Astrocyte of the hippocampus (primary cell): ENCODE results near the gene CFAP58.

Experiments used
- DNase-seq: peaks from one replicate; pipeline ENCODE4 v3.0.0; 2011; ENCODE audit warnings: low read depth, low spot score

CFAP58 gene, protein sequence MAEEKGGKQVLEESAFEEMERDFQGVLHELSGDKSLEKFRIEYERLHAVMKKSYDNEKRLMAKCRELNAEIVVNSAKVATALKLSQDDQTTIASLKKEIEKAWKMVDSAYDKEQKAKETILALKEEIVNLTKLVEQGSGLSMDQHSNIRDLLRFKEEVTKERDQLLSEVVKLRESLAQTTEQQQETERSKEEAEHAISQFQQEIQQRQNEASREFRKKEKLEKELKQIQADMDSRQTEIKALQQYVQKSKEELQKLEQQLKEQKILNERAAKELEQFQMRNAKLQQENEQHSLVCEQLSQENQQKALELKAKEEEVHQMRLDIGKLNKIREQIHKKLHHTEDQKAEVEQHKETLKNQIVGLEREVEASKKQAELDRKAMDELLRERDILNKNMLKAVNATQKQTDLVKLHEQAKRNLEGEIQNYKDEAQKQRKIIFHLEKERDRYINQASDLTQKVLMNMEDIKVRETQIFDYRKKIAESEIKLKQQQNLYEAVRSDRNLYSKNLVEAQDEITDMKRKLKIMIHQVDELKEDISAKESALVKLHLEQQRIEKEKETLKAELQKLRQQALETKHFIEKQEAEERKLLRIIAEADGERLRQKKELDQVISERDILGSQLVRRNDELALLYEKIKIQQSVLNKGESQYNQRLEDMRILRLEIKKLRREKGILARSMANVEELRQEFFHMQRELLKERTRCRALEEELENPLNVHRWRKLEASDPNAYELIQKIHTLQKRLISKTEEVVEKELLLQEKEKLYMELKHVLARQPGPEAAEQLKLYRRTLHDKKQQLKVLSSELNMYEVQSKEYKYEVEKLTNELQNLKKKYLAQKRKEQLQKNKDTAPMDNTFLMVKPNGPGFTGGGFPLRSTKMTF

DNA sequence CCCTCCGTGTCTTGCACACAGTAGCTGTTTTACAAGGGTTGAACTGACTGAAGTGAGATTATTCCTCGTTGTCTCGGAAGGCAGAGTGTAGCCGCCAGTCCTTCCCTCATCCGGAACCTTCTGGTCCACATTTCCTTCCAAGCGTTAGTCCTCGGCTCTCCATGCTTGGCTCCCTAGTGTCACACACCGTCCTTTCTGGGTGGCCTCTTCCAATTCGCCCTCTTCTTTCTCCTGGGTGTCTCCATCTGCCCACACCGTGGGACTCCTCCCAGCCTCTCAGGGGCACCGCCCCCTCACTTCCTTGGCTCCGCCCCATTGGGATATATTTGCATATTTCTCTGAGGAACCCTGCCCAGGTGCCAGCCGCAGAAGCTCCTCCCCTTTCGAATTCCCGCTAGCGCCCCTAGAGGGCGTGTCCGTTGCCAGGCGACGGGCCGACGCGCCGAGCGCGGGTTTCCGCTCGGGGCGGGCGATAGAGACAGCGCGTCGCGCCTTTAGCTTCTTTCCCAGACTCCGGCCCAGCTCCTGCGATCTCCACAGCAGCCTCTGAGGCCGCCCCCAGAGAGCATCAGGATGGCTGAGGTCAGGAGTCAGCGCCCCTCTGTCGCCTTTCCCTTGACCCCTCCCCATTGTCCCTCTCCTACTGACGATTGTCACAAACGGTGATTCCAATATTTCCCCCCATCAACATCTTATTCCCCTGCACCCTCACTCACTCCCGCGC is at the start of gene CFAP58:
Gene CFAP58 (plus strand): TSS at position 509 of the 724 bp plus-strand sequence. CDS start 65 bp downstream, at position 574.
- peak; percentile 95 for DNase-seq

DNA sequence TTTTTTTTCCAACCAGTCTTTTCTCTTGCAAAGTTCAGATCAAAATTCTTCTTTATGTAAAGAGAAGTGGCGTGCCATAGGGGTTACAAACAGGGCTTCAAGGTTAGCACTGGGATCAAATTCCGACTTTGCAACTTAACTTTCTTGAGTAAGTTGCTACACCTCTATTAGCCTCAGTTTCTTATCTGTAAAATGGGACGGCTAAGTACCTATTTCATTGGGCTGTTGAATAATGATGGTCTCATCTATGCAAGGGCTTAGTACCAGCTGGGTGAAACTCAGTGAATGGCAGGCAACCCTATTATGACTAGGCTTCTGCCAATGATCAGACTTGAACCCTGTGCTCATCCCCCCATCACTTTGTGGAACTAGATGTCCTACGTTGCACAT is 49.3 kb upstream of the CFAP58 start:
- DNase-seq: no peak

DNA sequence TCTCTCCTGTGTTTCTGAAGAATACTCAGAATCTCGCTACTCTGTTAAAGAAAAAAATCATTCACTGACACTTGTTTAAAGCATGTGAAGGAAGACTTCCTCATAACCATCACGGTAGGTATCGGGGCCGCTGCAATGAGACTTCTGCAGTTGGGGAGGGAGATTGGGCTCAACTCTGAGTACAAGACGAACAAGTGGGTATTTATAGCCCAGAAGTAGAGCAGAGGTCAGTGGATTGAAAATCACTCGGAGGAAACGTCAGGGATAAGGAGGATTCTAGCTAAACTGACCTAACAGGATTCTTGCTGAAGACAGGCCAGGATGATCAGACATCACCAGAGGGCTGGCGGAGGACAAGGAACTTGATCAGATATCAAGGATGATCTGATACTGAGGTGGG is 48.7 kb upstream of the CFAP58 start:
- DNase-seq: no peak

DNA sequence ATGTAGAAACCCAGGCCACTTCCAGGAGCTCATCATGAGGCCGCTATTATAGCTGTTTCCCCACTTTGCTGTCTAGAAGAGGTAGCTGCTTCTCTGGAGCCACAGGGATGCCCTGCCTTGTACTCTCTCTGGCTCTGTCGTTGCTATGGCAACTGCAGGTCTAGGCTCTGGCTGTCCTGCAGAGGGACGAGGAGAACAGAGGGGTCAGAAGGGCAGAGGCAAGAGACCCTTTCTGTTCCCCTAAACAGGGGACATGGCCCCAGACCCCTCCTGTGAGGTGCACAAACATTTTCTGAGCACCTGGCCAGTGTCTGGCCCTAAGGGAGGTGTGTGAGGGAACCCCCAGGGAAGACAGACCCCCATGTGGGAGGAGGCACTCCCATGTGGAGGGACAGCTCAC is 46.7 kb upstream of the CFAP58 start:
- no peak for DNase-seq

DNA sequence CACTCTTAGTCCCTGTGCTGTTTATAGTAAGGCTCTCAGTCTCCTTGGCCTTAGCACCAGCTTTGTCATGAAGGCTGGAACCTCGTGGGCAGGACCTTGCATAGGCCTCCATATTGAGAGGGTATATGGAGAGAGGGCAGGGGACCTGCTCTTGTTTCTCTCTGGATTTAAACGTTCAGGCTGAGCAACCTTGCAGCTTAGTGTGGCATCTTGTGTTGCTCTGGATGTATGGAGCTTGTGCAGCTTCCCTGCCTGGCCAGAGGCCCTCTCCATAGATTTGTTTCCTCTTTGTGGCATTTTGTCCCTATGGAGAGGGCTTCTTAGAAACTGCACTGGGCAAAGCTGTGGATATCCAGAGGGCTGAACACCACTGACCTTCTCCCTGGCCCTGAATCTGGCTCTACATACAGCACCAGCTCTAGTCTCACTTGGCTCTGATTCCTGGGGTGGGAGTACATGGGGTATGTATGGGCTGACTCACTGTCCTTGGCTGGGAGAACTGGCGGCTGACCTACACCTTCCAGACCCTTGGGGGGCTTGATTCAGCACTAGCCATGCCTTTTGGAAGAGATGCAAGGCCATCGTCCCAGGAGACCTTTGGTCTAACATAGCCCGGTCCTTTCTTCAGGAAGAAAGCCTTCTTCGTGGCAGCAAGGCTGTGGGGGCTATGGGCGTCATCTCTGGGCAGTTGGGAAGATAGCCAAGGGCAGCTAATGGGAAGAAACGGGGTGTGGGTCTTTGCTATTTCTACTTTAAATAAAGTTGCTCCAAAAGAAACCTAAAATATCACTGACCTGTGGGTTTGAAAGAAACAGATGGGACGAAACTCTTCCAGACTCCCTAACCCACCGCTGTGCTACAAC is 45.8 kb upstream of the CFAP58 start:
- no peak for DNase-seq

DNA sequence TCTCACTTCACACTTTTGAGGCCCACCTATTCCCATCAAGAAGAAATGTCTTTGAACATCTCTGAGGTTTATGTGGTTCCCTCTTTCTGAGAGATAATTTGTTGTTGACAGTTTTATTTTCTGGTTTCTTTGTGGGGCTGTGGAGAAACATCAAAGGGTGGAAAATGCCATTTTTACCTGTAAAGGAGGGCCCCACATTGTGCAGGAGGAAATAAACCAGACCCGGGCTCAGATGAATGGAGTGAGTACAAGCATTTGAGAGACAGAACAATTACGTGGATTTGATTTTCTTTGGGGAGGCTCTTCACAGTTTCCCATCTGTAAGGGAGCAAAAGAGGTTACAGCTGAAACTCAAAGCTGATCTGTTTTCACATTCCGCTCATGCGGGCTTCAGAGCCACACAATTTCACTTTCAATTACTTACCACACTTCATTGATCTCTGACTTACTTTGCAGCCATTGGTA is 45.2 kb upstream of the CFAP58 start:
- DNase-seq: no peak

DNA sequence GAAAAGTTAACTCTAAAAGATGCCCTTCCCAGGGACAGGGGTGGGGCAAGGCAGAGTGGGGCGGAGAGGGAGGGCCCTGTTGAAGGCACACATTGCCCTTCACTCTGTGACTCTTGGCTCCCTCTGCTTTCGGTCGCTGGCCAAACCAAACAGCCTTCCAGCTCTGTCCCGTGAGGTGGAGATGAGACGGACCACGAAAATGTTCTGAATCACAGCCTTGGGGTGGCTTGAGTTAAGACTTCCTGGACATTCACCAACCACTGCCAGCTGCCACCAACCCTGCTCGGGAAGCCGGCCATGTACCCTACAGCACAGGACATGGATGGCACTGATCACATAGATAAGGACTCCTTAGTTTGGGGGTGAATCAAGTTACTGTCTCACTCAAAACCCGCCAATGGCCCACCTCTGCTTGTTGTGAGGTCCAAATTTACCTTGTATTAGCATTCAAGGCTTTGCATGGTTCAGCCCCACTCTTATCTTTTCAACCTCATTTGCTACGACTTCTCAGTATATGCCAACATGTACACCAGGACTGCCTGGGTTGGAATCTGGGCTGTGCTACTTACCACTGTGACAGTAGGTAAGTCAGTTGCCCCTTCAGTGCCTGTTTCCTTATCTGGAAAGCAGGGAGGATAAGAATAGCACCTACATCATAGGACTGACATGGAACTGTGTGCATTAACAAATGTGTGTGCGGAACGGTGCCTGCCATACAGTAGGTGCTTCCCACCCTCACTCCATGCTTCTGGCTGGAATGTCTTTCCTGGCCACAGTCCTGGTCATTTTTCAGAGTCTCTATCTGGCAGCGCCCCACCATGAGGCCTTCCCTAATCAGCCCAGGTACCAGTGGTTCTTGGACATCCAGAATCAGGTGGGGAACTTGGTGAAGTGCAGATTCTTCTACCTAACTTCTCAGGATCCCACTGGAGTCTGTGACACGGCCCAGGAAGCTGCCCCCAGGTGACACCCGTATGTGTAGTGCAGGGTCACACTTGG is 43.4 kb upstream of the CFAP58 start:
- peak; percentile 87 for DNase-seq

DNA sequence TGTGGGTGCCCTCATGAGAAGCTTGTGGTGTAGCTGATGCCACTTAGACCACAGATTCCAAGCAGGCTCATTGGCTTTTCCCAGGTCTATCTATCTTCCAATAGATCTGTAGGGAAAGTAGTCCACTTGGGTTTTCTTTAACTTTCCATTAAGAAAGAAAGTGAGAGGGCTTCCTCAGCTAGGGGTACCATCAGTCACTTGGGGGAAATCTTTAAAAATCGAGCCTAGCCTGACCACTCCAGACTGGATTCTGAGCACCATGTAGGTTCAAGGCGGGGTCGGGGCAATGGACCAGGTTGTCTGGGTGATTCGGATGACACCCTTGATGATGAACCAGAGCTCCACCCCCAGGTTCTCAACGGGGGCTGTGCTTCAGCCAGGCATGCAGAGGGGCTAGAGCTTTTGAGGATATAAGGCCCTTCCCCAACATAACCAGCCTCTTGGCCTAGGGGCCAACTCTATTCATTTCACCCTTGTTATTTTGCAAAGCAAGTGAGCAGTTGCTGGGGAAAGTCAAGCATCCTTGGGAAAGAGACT is 42.4 kb upstream of the CFAP58 start:
- no peak for DNase-seq

- no peak for DNase-seq
Observed at GRCh38 chr10:104314591-104315485, 38.8 kb upstream of the CFAP58 start.

DNA sequence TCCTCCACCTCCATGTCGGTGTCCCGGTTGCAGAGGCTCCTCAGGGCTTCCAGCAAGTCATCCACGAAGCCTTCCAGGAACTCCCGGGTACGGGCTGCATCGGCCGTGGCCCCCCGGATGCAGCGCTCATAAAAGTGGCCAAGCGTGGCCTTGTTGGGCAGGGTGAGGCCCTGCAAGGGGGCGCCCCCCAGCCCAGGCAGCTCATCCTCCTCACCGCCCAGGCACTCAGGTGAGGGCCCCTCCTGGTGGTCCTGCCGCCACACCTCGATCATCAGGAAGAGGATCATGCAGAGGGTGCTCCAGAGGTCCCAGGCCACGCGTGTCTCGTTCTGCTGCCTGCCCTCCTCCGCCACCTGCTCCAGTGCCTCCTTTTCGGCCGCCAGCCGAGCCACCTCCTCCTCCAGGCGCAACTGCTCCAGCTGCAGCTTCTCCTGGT is 38.1 kb upstream of the CFAP58 start:
- no peak for DNase-seq

DNA sequence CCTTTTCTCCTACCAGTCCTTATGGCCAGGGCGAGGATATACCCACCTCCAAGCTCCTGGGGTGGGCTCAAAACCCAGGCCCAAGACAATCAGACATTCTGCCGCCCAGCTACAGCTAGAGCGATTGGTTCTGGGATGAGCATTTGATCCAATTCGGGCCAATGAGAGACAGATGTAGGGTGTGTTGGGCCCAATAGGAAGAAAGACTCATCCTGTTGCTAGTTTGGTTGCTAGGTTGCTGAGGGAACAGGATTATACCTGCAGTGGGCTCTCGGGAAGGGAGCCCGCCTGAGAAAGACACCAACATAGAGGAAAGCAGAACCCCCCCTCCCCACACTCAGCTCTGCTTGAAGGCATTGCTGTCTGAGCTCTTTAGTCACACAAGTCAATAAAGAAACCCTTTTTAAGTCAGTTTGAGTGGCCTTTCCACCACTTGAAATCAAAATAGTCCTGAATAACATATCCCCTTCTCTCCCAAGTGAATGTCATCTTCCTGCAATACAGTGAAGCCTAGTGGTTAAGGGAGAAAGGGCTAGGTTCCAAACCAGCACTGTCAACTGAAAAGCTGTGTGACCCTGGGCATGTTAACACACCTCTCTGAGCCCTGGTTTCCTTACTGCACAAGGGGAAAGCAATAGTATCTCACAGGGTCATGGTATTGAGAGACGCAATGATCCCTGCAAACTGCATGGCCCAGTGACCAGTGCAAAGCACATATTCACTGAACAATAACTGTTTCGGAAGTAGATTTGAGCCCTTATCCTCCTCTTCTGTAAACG is 37.1 kb upstream of the CFAP58 start:
- no peak for DNase-seq

DNA sequence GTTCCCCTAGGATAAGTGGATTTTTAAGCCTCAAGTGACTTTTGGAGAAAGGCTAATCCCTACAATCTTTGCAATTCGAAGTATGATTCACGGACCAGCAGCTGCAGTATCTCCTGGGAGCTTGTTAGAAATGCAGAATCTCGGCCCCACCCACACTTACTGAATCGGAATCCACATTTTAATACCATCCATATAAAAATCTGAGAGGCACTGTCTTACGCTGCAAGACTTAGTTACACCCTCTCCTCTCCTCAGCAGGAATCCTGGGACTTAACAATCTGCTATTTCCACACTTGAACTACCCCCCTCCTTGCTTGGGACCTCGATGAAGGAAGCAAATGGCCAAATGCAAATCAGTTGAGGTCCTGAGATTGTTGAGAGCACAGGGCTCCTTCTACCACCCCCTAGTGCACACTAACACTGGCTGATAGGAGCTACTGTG is 36.3 kb upstream of the CFAP58 start:
- no peak for DNase-seq

DNA sequence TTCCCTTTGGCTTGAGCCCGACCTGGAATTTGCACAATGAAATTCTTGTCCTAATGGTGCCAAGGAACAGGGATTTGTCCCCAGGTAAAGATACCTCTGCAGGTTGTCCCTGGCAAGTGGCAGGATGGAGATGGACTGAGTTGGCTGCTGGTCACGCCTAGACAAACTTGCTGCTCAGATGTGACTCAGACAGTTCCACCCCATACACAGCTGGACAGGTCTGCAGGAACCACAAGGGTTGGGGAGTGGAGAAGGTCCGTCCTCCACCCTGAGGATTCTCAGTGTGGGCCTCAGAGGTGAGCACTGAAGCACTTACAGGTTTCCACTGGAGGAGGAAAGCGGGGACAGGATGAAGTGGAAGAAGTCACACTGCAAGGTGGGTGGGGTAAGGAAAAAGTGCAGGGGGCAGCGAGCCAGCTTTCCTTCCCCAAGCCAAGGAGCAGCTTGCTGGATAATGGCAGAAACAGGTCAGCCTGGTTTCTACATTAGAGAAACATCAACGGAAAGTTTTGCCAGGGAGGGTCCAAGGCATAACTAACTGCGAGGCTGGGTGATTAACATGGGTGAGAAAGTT is 35.8 kb upstream of the CFAP58 start:
- no peak for DNase-seq

DNA sequence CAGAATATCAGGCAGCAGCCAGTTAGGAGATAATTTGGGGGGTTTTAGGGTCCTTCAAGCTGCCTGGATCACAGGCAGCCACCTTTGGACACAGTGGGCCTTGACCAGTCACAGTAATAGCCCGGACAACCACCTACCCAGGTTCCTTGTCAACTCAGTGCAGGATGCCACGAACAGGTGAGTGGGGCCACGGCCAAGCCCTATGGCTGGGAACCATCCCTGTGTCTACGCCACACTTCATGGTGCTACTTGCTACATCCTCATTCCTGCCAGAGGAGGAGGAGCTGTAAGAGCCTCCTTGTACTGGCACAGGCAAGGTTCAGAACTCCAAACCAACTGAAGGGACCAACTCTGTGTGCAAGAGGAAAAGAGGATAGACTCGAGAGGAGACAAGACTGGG is 35.3 kb upstream of the CFAP58 start:
- no peak for DNase-seq

DNA sequence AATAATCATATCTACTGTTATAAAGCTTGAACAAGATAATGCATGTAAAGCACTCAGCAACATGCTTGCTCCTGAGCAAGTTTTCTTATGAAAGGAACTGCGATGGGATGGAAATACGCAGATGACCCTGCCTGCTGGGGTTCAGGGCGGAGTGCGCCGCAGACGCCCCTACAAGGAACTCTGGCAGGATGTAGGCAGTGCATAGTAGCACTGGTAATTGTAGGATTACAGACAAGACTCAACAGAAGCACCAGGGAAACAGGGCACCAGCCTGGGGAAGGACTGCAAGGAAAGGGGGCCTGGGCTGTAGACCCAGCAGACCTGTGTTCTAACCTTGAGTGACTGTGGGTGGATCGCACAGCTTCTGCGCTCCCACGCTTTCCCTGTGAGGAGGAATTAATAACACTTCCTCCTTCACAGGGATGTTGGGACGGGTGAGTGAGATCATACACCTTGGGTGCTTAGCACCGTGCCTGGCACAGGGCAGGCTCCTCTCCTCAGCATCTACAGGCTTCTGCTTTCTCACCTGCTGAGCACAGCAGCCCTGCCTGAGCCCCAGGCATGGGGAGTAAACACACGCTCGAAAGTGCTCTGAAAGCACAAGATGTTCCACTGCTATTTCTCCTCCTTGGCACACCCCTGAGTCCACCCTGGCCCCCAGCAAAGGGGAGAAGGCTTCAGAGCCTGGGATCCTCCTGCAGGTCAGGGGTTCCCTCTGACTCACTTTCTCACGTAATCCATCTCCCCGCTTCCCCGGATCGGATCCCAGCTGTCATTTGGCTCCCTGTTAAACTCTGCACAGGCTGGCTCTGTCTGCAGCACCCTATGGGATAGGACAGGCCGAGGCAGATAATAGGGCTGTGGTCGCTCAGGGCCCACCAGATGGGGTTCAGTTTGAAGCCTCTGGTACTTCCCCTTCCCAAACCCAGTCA is 34.6 kb upstream of the CFAP58 start:
- DNase-seq: no peak

DNA sequence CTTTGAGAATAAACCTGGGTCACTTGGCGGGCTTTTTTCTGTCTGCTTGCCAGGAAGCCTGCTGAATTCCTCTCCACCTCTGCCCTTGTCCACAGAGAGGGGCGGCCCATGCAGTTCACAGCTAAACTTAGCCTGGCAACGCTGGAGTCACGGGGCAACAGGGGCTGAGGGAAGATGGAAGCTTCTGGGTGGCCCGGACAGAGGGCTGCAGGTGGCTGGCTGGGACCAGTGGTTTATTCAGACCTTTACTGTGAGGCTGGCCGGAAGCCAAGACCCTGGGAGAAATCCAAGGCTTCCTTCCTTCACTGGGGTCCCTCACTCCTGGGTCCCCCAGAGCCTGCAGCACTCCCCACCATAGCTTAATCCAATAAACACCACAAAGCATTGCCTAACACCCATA is 32.4 kb upstream of the CFAP58 start:
- DNase-seq: no peak
